GM21576 (cell line): Measurements from ENCODE around the gene SKAP2.
"Not testable (repeated sequence)": the region's sequence is repeated elsewhere in the genome, so short reads cannot be mapped to it uniquely, and the experiment has no call there.

Experiments
- ATAC-seq: cut with Tn5 transposase; IDR thresholded peaks from one replicate; pipeline ENCODE4 v1.9.1; 2021; ENCODE audit warnings: mild to moderate bottlenecking, moderate library complexity; ENCODE audit not compliant: unreplicated experiment

Gene SKAP2

DNA sequence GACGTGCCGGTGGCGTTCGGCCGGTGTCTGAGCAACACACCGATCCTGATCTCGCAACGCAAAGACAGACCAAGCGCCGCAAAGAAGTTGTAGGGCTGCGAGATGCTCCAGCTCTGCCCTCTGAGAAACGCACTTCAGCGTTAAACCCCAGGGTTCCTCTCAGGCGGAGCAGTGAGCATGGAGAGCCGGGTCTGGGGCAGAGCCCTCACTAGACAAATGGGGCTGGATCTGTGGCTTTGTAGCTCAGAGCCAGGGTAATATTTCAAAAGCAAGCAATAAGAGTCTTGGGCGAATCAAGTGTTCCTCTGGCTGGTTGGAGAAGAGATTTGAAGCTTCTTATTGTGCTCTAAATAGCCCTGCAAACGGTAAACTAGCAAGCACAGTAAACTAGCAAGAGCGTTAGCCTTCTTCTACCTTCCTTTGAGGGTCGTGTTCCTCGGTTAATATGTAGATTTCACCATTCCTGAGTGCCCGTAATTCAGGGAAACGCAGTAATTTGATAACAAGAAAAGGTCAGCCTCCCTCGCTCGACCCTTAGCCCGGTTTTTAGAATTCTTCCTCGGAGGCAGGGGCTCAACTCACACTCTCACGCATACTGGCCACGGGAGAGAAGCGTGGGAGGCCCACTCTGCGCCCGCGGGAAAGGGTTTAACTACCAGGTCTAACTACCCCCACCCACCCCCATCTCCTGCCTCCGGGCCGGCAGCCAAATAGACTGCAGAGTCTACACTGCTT is 6.7 kb downstream of the SKAP2 start:
- ATAC-seq, result no peak

- no peak for ATAC-seq
Measured at GRCh38 chr7:26857170-26857505, 7.3 kb downstream of the SKAP2 start.

GRCh38 chr7:26856176-26856985 is 8.0 kb downstream of the SKAP2 start:
- no peak for ATAC-seq

GRCh38 chr7:26854876-26855855 is 9.2 kb downstream of the SKAP2 start:
- ATAC-seq, result no peak

GRCh38 chr7:26853788-26854393 is 10.5 kb downstream of the SKAP2 start:
- no peak for ATAC-seq

- no peak for ATAC-seq
Measured at GRCh38 chr7:26850193-26850651, 14.2 kb downstream of the SKAP2 start.

DNA sequence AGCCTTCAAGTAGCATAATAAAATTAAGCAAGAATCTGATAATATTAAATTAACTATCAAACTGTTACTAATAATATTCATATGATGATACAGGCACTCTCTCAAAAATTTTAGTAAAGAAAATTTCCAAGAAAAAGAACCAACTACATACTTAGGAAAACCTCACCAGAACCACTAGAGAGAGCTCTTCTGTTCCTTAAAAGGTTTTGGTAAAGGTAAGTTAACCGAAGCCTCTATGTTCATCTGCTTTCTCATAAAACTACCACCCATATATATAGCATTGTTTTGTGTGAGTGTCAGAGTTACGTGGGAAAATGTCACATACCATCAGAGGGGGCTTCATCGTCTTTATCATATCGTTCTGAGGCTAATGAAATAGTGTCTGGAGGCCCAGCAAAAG is 20.7 kb downstream of the SKAP2 start:
- no peak for ATAC-seq

DNA sequence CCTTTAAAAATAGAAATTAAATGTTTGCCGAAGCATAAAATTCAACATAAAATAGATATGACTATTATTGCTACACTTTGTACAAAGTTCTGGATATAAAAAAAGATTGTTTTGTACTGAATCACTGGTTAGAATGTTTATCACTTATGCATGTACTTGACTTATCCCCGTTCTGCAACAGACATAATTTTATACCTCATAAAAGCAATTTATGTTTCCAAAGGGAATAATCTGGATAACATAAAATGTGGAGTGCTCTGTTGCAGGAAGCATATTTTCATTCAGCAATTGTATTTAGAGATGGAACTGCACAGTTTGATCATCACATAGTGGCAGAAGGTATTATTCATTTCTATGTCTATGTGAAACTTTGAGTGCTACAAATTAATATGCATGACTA is 21.5 kb downstream of the SKAP2 start:
- no peak for ATAC-seq

GRCh38 chr7:26841003-26841739 is 23.2 kb downstream of the SKAP2 start:
- no peak for ATAC-seq

DNA sequence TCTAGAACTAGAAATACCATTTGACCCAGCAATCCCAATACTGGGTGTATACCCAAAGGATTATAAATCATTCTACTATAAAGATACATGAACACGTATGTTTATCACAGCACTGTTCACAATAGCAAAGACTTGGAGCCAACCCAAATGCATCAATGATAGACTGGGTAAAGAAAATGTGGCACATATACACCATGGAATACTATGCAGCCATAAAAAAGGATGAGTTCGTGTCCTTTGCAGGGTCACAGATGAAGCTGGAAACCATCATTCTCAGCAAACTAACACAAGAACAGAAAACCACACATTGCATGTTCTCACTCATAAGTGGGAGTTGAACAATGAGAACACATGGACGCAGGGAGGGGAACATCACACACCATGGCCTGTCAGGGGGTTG is 27.6 kb downstream of the SKAP2 start:
- ATAC-seq, result not testable (repeated sequence)

DNA sequence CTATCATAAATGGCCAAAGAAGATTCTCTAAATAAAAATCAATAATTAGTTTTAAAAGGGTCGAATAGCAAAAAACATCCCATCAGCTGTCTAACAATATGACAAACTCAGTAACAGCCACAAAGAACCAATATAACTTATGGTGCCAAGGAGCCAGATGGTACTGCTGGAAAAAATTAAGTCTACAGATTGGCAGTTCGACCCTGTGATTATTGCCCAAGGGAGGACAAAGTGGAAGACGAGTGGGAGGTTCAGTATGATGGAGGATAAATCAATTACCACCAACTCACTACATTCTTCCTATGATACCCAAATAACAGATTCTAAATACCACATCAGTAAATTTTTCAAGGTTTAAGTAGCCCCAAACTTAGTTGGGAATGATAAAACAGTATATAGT is 49.0 kb downstream of the SKAP2 start:
- no peak for ATAC-seq

- no peak for ATAC-seq
Measured at GRCh38 chr7:26813432-26813831, 51.0 kb downstream of the SKAP2 start.

- no peak for ATAC-seq
Measured at GRCh38 chr7:26794541-26794940, 69.8 kb downstream of the SKAP2 start.

- no peak for ATAC-seq
Measured at GRCh38 chr7:26792576-26792975, 71.8 kb downstream of the SKAP2 start.

GRCh38 chr7:26792006-26792405 is 72.4 kb downstream of the SKAP2 start:
- no peak for ATAC-seq

GRCh38 chr7:26789481-26790184 is 74.8 kb downstream of the SKAP2 start:
- no peak for ATAC-seq

DNA sequence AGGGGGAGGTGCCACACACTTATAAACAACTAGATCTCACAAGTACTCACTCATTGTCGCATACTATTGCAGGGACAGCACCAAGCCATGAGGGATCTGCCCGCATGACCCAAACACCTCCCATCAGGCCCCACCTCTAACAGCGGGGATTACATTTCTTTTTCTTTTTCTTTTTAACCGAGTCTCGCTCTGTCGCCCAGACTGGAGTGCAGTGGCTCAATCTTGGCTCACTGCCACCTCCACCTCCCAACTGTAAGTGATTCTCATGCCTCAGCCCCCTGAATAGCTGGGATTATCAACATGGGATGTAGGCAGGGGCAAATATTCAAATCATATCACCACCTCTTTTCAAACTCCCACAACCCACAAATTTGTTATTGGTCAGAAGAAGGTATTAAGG is 76.7 kb downstream of the SKAP2 start:
- no peak for ATAC-seq

DNA sequence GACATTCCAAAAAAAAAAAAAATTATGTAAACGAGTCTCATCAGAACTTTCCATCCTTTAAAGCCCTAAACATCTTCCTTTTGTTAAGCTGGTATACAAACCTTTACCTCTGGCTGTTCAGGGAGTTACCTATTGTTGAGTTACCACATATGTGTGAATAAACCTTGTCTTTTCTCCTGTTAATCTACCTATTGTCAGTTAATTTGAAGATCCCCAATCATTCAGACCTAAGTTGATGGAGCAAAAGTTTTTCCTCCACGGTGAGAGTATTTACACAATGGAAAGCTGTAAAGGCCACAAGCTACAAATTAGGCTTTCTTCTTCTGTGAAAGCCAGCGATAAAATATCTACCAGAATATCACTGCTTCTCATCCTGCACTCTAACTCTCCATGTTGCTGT is 80.3 kb downstream of the SKAP2 start:
- no peak for ATAC-seq

DNA sequence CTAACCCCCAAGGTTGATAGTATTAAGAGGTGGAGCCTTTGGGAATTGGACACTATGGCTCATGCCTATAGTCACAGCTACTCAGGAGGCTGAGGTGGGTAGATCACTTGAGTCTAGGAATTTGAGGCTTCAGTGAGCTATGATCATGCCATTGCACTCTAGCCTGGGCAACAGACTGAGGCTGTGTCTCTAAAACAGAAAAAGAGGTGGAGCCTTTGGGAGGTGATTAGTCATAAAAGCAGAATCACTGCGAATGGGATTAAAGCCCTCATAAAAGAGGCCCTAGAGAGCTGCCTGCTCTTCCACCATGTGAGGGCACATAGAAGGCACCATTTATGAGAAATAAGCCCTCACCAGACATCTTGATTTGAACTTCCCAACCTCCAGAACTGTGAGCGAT is 81.9 kb downstream of the SKAP2 start:
- ATAC-seq, result no peak
